Measurements from ENCODE around the gene TMEM222. TPM values are rescaled to one million over a fixed set of nuclear protein-coding genes. Genes with fewer than 3 reads are reported as not detected.
A peak's percentile ranks its signal among the peaks of the same experiment; 100 is the strongest.

The TMEM222 gene
- total RNA-seq, 4 donors from 2014 or later = 20.0 to 33.0 (median 27.1) TPM

GRCh38 chr1:27327964-27328363 lies 6.0 kb downstream of the TMEM222 start:
- no peaks in the 10 kb centered on the region for H3K9me3 ChIP-seq
- H3K4me3 ChIP-seq = no peak overlapping the region
- 83 to 89% methylated on average over 5 of the region's 5 CpGs for WGBS, 2 donors
- no peak for DNase-seq
- no peak overlapping the region for H3K27ac ChIP-seq
- intact Hi-C loops (cut with DNase I) = no loop called here
- H3K36me3 ChIP-seq = peaks cover 18 to 91% (median 20%) of the 10 kb centered on the region in 3 donors
- no peaks in the 10 kb centered on the region for H3K27me3 ChIP-seq
- TF ChIP-seq CTCF (IDR thresholded peaks at IDR 0.05) (no peak), POLR2A (IDR thresholded peaks at IDR 0.05) (no peak)
- H3K4me1 ChIP-seq = peaks cover 24 to 84% (median 31%) of the 10 kb centered on the region in 3 donors

- WGBS, 2 donors = 78 to 94% methylated on average over 4 to 5 of the region's 8 CpGs
- Histone ChIP-seq H3K4me3 (no peak overlapping the region), H3K4me1 (peaks cover 12 to 56% (median 14%) of the 10 kb centered on the region in 3 donors), H3K27me3 (no peaks in the 10 kb centered on the region), H3K27ac (peak overlapping the region in 2 of 4 donors; percentile 44 to 52), H3K36me3 (peaks cover 37 to 100% (median 38%) of the 10 kb centered on the region in 3 donors), H3K9me3 (no peaks in the 10 kb centered on the region)
- TF ChIP-seq POLR2A (IDR thresholded peaks at IDR 0.05) (no peak), CTCF (IDR thresholded peaks at IDR 0.05) (no peak)
- no peak for DNase-seq
- intact Hi-C loops (cut with DNase I) = no loop called here
Measured at GRCh38 chr1:27330786-27331185, 8.8 kb downstream of the TMEM222 start.

- peaks cover 42 to 100% (median 44%) of the 10 kb centered on the region in 3 donors for H3K36me3 ChIP-seq
- H3K27ac ChIP-seq = peak overlapping the region in 2 of 4 donors; percentile 52 to 57
- no peak overlapping the region for H3K4me3 ChIP-seq
- DNase-seq = no peak
- peaks cover 9 to 50% (median 11%) of the 10 kb centered on the region in 3 donors for H3K4me1 ChIP-seq
- WGBS, 2 donors = 92% methylated on average over 2 of the region's 3 CpGs; no CpG with 5 or more reads in 1 of the 2 donors
- intact Hi-C loops (cut with DNase I) = no loop called here
- H3K9me3 ChIP-seq = no peaks in the 10 kb centered on the region
- no peaks in the 10 kb centered on the region for H3K27me3 ChIP-seq
- no peak for TF ChIP-seq CTCF (IDR thresholded peaks at IDR 0.05)
- no peak for TF ChIP-seq POLR2A (IDR thresholded peaks at IDR 0.05)
Measured at GRCh38 chr1:27331426-27331825, 9.5 kb downstream of the TMEM222 start.

- Histone ChIP-seq H3K27ac (peak overlapping the region in 2 of 4 donors; percentile 52 to 57), H3K36me3 (peaks cover 42 to 100% (median 49%) of the 10 kb centered on the region in 3 donors), H3K27me3 (no peaks in the 10 kb centered on the region), H3K9me3 (no peaks in the 10 kb centered on the region), H3K4me1 (peaks cover 6 to 45% (median 11%) of the 10 kb centered on the region in 3 donors), H3K4me3 (no peak overlapping the region)
- TF ChIP-seq CTCF (IDR thresholded peaks at IDR 0.05) (no peak), POLR2A (IDR thresholded peaks at IDR 0.05) (no peak)
- no peak for DNase-seq
- 100% methylated on average over 1 of the region's 5 CpGs; no CpG with 5 or more reads in 1 of the 2 donors for WGBS, 2 donors
- intact Hi-C loops (cut with DNase I) = no loop called here
Measured at GRCh38 chr1:27331922-27332321, 10.0 kb downstream of the TMEM222 start.

- H3K4me3 ChIP-seq = no peak overlapping the region
- intact Hi-C loops (cut with DNase I) = no loop called here
Measured at GRCh38 chr1:27332536-27333281, 10.7 kb downstream of the TMEM222 start.

More at GRCh38 chr1:27332536-27333281, 10.7 kb downstream of the TMEM222 start:
- H3K4me1 ChIP-seq = peaks cover 5 to 37% (median 11%) of the 10 kb centered on the region in 3 donors
- H3K27me3 ChIP-seq = no peaks in the 10 kb centered on the region
- H3K36me3 ChIP-seq = peaks cover 42 to 100% (median 50%) of the 10 kb centered on the region in 3 donors
- H3K27ac ChIP-seq = peak overlapping the region in 2 of 4 donors; percentile 52 to 57
- TF ChIP-seq POLR2A (IDR thresholded peaks at IDR 0.05) (no peak), CTCF (IDR thresholded peaks at IDR 0.05) (peak; percentile 76 to 86 (median 83))
- no peak for DNase-seq
- no peaks in the 10 kb centered on the region for H3K9me3 ChIP-seq
- 72 to 81% methylated on average over 4 to 6 of the region's 11 CpGs for WGBS, 2 donors
